AG20443 (cell line): Measurements from ENCODE around the gene MOB4.
"Not testable (repeated sequence)": the region's sequence is repeated elsewhere in the genome, so short reads cannot be mapped to it uniquely, and the experiment has no call there.

Source experiments
- DNase-seq: peaks from one replicate; pipeline ENCODE4 v3.0.0; 2012; ENCODE audit warnings: low spot score, mixed read lengths

The MOB4 gene

DNA sequence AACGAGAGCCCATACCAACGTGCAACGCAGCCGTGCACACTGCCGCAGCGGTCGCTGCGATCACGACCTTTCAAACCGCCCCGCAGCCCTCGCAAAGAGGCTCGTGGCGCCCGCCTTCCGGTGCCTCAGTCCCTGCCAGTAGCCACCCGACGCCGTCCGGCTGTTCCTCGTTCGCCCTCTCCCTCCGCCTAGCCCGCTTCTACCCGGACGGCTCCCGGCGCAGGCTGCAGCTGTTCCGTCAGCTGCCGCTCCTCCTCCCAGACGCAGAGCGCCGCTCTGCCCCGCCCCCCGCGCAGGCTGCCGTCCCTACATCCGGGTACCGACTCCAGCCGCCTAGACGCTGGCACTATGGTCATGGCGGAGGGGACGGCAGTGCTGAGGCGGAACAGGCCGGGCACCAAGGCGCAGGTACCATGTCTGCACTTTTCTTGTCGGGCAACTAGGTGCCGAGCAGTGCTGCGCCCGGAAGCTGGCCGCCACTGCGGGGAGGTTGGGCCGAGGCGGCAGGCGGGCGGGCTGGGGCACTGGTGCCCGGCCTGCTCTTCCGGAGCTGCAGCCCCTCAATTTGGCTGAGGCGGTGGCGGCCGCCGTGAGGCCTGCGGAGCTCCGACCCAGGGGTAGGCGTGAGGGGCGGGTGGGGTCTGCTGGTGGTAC is at the start of gene MOB4:
MOB4 (plus strand) TSS at position 328 of the 654 bp plus-strand sequence; CDS start at position 349, 21 bp downstream.
- DNase-seq: peak; percentile 98

DNA sequence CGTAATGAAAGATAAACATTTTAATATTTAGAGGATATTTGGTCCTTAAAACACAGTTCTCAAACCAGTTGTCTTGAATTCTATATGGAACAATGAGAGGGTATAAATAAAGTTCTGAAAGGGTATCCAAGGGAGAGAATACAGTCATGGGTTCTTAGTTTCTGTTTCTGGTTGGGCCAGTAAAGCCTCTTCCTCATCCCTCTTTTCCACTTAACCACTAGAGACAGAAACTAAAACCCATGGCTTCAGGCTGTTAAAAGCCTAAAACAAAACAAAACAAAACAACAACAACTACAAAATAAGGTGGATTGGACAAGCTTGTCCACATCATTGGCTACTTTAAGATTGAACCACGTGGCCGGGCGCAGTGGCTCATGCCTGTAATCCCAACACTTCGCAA is 43.7 kb upstream of the MOB4 start:
- no peak for DNase-seq

DNA sequence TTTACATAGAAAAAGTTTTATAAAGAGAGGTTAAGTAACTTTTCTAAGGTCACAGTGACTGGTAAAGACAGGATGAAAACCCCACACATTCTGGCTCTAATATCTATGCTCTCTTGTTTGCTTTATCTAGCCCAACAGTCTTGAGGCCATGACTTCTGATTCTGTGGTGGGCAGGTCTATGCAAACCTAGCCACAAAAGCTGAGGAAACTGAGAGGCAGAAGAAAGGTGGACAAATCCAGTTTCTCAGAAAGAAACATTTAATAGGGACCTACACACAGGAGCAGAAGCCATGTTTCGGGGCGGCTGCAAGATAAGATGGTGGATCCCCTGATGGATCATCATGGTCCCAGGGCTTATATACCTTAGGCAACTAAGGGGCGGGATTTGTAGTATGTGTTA is 38.1 kb upstream of the MOB4 start:
- DNase-seq: no peak

GRCh38 chr2:197480165-197481036 is 35.5 kb upstream of the MOB4 start:
- no peak for DNase-seq

DNA sequence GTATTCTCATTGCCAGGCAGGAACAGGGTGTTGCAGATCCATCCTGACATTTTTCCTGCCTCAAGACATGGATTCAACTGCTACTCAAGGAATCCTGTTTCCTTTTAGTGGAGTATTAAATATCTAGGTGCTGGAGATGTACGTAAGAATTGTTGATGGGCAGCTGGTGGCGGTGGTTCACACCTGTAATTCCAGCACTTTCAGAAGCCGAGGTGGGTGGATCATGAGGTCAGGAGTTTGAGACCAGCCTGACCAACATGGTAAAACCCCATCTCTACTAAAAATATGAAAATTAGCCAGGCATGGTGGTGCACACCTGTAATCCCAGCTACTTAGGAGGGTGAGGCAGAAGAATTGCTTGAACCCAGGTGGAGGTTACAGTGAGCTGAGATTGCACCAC is 31.6 kb upstream of the MOB4 start:
- DNase-seq: not testable (repeated sequence)

DNA sequence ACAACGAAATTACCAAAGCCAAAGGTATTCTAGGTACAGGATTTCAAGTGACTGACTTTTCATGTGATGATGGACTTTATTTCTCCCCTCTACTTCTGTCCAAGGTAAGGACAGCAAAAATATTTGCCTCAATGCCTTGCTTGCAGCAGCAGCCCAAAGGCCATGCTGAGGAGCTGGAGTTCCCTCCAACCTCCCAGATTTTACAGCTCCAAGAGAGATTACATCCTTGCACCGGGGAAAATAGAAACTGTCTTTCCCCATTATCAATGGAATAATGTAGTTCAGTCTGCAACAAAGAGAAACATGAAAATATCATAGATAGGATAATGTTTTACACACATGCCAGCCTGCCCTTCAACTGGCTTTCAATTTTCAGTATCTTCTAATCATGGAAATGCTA is 29.7 kb upstream of the MOB4 start:
- DNase-seq: no peak

DNA sequence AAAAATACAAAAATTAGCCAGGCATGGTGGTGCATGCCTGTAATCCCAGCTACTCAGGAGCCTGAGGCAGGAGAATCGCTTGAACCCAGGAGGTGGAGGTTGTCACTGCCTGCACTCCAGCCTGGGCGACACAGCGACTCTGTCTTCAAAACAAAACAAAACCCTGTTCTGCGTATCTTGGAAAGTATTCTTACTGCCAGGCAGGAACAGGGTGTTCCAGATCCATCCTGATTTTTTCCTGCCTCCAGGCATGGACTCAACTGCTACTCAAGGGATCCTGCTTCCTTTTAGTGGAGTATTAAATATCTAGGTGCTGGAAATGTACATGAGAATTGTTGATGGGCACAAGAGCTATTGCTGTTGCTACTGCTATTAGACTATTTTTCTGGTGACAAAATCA is 28.5 kb upstream of the MOB4 start:
- DNase-seq: no peak

DNA sequence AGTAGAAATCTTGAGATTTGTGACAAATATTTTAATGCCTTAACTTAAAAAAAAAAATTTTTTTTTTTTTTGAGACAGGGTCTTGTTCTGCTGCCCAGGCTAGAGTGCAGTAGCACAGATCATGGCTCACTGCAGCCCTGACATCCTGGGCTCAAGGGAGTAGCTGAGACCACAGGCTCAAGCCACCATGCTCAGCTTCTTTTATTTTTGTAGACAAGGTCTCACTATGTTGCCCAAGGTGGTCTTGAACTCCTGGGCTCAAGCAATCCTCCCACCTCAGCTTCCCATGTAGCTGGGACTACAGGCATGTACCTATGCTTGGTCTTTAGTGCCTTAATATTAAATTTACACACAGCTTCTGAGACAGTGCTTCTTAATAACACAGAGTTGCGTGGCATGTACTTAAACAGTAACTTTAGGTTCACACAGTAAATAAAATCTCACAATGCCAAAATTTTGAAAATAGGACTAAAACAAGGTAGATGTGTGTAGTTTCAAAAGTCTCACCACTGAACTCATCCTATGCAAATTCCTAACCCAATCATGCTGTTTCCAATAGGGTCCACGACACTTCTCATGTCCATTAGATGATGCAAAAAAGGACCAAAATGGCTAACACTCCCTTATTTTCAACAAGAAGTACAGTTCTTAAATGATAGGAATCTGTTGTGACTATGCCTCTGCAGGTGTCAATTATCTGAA is 20.3 kb upstream of the MOB4 start:
- DNase-seq: no peak

DNA sequence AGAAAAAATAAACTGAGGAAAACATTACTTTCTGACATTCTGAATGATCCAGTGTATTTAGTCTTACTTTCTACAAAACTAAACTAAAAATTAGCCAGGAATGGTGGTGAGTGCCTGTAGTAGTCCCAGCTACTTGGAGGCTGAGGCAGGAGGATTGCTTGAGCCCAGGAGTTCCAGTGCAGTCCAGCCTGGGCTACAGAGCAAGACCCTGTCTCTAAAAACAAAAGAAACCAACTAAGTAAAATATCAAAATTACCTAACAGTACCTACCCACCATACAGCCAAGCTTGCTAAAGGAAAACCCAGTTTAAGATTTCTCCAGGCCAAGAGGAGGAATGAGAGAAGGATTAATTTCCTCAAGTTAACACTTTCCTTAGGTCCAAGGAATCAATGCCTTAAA is 19.2 kb upstream of the MOB4 start:
- no peak for DNase-seq

- DNase-seq: no peak
Measured at GRCh38 chr2:197497326-197497725, 18.5 kb upstream of the MOB4 start.

DNA sequence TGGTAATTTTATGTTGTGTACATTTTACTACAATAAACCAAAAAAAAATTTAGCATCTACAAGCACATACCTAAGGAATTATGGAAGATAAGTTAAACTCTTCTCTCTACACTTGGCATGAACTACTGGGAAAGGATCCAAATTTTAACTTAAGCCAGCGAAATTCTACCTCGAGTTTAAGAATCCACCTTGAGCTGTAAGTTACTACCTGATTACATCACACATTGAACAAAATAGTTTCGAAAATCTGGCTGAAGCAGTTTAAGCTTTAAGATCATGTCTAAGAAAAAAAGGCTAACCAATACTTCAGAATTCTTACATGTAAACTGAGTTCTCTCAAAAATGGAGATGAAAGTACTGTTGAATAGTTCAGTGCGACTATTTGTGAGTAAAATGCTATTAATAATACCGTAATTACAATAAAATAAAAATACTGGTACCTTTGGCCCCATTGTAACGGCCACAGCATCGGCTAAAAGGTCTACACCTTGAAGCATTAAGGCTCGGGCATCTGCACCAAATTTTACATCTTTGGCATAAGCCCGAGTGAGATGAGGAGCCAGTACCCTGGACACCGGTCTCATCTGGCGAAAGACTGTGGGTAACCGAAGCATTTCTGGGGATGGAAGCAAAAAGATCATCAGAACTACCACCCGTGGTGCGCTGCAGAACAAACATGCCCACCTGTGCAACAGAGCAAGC is 17.5 kb upstream of the MOB4 start:
- DNase-seq: no peak

DNA sequence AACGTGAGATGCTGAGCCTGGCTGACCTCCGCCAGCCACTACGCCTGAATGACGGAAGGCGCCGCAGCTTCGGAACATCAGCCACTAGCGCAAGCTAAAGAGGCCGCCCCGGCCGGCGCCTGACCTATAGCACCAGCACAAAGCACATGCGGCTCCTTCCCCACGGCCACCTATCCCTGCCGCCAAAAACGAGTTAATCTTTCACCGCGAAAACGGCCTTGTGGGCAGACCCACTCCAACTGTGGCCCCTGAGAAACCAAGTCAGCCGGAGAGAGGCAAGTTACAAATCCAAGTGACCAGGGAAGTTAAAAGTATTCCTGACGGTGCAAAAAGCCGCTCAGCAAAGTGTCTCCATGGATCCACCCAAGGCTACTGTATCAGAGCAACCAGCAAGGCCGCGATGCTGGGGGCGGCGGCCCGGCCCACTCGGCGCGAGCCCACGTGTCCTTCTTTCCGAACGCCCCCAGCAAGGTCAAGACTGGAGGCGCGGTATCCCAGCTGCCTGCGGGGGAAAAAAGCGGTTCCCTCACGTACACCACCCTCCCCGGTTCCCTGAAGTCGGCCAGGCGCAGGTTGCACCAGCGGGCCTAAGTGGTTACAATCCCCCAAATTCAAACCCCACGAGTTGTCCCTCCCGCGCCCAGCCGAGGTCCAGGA is 16.8 kb upstream of the MOB4 start:
- DNase-seq: peak; percentile 63

- peak; percentile 98 for DNase-seq
Measured at GRCh38 chr2:197499594-197500502, 16.0 kb upstream of the MOB4 start, which contains the start of the genes HSPD1 and HSPE1. HSPD1 (minus strand) TSS chr2:197499840; CDS start chr2:197498848, 992 bp downstream. HSPE1 (plus strand) TSS chr2:197500379; CDS start chr2:197500437, 58 bp downstream.

DNA sequence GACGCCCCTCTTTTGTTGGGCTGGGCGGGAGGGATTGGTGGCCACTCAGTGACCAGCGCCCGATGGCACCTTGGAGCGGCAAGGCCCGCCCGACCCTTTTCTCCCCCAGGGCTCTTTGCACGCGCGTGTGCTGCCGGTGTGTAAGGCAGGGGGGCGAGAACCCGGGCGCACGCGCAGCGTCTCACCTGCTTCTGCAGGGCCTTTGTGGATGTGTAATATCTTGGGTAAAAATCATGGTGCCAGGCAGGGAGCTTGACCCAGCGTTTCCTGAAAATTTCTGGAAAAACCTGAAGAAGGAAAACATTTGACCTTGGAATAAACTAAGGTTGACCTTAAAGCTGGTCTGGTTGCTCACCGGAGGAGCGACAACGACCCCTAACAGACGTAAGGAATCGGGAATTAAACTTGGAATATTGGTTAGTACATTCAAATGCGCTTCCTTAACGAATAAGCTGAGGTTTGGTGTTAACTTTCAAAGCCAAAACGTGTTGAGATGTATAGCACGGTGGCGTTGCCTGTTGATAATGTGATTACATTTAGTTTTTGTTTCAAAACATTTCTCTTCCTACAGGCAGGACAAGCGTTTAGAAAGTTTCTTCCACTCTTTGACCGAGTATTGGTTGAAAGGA is 15.2 kb upstream of the MOB4 start:
- DNase-seq: no peak

DNA sequence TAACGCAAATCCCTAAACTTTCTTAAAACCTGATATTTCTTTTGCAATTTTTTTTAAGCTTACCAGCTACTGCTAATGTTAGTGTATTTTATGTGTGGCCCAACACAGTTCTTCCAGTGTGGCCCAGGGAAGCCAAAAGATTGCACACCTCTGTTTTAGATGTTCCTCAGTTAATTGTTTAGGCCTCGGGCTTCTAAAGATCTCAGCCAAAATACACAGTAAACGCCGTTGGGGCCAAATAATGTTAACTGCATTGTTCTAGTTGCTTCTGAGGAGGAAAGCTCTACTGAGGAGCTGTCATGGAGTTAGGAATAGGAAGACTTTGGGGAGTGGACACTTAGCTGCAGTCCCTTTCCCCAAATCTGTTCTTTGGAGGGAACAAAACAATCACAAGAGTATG is 13.7 kb upstream of the MOB4 start:
- no peak for DNase-seq

- no peak for DNase-seq
Measured at GRCh38 chr2:197502685-197503084, 13.2 kb upstream of the MOB4 start.

DNA sequence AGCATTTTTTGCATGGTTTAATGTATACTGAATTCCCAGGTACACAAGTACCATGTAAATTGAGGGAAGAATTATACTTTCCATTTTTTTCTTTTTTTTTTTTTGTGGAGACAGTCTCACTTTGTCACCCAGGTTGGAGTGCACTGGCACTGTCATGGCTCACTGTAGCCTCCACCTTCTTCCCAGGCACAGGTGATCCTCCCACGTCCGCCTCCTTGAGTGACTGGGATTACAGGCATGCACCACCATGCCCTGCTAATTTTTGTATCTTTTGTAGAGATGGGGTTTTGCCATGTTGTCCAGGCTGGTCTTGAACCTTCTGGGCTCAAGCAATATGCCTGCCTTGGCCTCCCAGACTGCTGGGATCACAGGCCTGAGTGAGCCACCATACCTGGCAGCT is 11.9 kb upstream of the MOB4 start:
- DNase-seq: no peak

DNA sequence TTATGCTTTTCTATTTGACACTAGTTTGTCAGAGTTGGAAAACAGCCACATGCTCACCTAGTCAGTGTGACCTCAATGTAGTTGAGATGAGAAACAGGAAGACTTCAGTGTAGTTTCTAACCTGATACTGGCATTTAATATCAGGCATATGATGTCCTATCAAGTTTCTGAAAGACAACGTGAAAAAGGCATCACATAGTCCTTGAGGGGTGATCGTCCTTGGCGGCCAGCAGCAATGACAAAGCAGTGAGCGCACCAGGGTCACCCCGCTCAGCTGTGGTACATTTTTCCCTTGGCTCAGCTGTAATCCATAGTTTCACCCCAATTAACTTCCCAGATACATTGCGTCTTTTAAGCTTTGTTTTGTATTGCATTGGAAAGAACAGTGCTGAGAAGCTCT is 11.4 kb upstream of the MOB4 start:
- DNase-seq: no peak

DNA sequence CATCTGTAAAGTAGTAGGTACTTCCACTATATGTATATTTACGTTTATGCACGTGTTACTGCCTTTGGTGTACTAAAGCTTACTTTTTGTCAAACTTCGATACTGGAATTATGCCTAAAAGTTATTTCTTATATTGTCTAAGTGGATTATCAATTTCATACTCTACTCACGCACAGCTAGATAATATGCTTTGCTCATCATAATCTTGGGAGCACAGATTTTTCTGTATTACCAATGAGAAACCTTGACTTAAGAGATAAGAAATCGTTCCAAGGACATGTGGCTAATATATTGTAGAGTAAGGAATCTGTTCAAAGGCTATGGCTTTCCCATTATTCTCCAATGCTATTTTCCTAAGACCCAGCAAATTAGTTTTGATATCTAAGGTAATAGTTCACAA is 9.2 kb upstream of the MOB4 start:
- DNase-seq: no peak

- no peak for DNase-seq
Measured at GRCh38 chr2:197513915-197514314, 2.0 kb upstream of the MOB4 start.
